HCEC 1CT (cell line): ENCODE results near the gene STRA6.
A peak's percentile ranks its signal among the peaks of the same experiment; 100 is the strongest.
"Not testable (repeated sequence)": the region's sequence is repeated elsewhere in the genome, so short reads cannot be mapped to it uniquely, and the experiment has no call there.

Experiments
- DNase-seq: peaks from one replicate; pipeline ENCODE4 v3.0.0-alpha.2; 2017

Gene STRA6

GRCh38 chr15:74179983-74180880 lies 22.4 kb downstream of the STRA6 start:
- DNase-seq = no peak

- DNase-seq = peak; percentile 79
Observed at GRCh38 chr15:74179101-74179841, 23.3 kb downstream of the STRA6 start.

- DNase-seq = no peak
Observed at GRCh38 chr15:74178326-74179100, 24.1 kb downstream of the STRA6 start.

GRCh38 chr15:74176262-74177214 lies 26.0 kb downstream of the STRA6 start:
- DNase-seq = no peak

GRCh38 chr15:74175271-74176191 lies 27.1 kb downstream of the STRA6 start:
- no peak for DNase-seq

- DNase-seq = no peak
Observed at GRCh38 chr15:74174958-74175253, 27.7 kb downstream of the STRA6 start.

- no peak for DNase-seq
Observed at GRCh38 chr15:74174219-74174957, 28.2 kb downstream of the STRA6 start.

GRCh38 chr15:74173380-74174218 lies 29.0 kb downstream of the STRA6 start, which contains the start of gene ISLR:
Gene ISLR, plus strand, starts transcription at chr15:74173710. Its CDS starts 1,149 bp downstream, at chr15:74174859.
- no peak for DNase-seq

GRCh38 chr15:74172701-74173379 lies 29.7 kb downstream of the STRA6 start:
- no peak for DNase-seq

GRCh38 chr15:74171965-74172541 lies 30.5 kb downstream of the STRA6 start:
- DNase-seq = no peak

GRCh38 chr15:74170875-74171578 lies 31.6 kb downstream of the STRA6 start:
- no peak for DNase-seq

- no peak for DNase-seq
Observed at GRCh38 chr15:74170071-74170844, 32.3 kb downstream of the STRA6 start.

GRCh38 chr15:74168711-74169126 lies 33.9 kb downstream of the STRA6 start:
- no peak for DNase-seq

- DNase-seq = no peak
Observed at GRCh38 chr15:74167891-74168331, 34.7 kb downstream of the STRA6 start.

- no peak for DNase-seq
Observed at GRCh38 chr15:74165461-74165860, 37.1 kb downstream of the STRA6 start.

- DNase-seq = not testable (repeated sequence)
Observed at GRCh38 chr15:74162195-74162536, 40.4 kb downstream of the STRA6 start.

GRCh38 chr15:74160390-74160789 lies 42.2 kb downstream of the STRA6 start:
- not testable (repeated sequence) for DNase-seq
